ENCODE measurements around the gene JPH2. TPM values are rescaled to one million over a fixed set of nuclear protein-coding genes. Genes with fewer than 3 reads are reported as not detected.

JPH2 gene
- total RNA-seq, 2 donors from 2014 or later = 29.1 to 31.1 TPM

DNA sequence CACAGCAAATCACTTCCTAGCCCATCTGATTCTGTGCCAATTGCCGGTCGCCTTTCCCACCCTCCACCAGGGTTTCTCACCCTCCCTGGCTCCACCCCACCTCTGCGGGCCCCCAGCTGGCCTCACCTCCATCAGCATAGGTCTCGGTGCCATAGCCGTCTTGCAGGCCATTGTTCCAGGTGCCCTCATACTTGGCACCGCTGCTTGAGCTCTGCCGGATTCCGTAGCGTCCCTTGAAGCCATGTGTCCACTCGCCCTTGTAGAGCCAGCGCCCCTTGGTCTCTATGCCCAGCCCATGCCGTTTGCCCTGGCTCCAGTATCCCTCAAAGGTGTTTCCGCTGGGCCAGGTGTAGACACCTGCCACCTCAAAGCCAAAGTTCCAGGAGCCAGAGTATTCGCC lies 787 bp downstream of the JPH2 start:
- H3K9me3 ChIP-seq = no peaks in the 10 kb centered on the region
- intact Hi-C loops (cut with DNase I) = loop anchor here (2.0 to 5.0 kb wide), 3 partner anchors 49 to 169 kb away; no protein-coding TSS in a partner anchor
- H3K27me3 ChIP-seq (replicated peaks; ENCODE audit: insufficient read depth) = peaks cover 2% of the 10 kb centered on the region
- no peak for DNase-seq (ENCODE audit: low spot score)
- H3K4me1 ChIP-seq (replicated peaks) = peaks cover 8% of the 10 kb centered on the region
- H3K36me3 ChIP-seq = no peaks in the 10 kb centered on the region
- 76% methylated on average over 14 of the region's 14 CpGs for WGBS
- TF ChIP-seq, protein P1, sequence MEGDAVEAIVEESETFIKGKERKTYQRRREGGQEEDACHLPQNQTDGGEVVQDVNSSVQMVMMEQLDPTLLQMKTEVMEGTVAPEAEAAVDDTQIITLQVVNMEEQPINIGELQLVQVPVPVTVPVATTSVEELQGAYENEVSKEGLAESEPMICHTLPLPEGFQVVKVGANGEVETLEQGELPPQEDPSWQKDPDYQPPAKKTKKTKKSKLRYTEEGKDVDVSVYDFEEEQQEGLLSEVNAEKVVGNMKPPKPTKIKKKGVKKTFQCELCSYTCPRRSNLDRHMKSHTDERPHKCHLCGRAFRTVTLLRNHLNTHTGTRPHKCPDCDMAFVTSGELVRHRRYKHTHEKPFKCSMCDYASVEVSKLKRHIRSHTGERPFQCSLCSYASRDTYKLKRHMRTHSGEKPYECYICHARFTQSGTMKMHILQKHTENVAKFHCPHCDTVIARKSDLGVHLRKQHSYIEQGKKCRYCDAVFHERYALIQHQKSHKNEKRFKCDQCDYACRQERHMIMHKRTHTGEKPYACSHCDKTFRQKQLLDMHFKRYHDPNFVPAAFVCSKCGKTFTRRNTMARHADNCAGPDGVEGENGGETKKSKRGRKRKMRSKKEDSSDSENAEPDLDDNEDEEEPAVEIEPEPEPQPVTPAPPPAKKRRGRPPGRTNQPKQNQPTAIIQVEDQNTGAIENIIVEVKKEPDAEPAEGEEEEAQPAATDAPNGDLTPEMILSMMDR (IDR thresholded peaks at IDR 0.05) = no peak
- TF ChIP-seq POLR2AphosphoS5 (IDR thresholded peaks at IDR 0.05) (no peak), POLR2A (IDR thresholded peaks at IDR 0.05) (no peak)
- H3K27ac ChIP-seq = peak overlapping the region; percentile 62 to 66
- H3K4me3 ChIP-seq = peak overlapping the region; percentile 27 to 31

DNA sequence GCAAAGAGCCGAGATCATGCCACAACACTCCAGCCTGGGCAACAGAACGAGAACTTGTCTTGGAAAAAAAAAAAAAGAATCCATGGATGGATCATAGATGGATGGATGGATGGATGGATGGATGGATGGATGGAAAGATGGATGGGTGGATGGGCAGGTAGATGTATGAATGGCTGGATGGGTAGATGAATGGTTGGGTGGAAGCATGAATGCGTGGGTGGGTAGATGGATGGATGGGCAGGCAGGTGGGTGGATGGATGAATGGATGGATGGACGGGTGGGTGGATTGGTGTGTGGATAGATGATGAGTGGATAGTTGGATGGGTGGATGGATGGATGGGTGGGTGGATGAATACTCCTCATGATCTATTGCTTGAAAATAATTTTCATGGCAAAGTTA lies 1.4 kb downstream of the JPH2 start:
- H3K4me1 ChIP-seq (replicated peaks) = peaks cover 8% of the 10 kb centered on the region
- DNase-seq (ENCODE audit: low spot score) = no peak
- H3K4me3 ChIP-seq = peak overlapping the region in 1 of 2 donors; percentile 31
- no peaks in the 10 kb centered on the region for H3K9me3 ChIP-seq
- intact Hi-C loops (cut with DNase I) = loop anchor here (5.0 kb wide), 2 partner anchors 48 to 168 kb away; no protein-coding TSS in a partner anchor
- no peak for TF ChIP-seq POLR2A (IDR thresholded peaks at IDR 0.05)
- TF ChIP-seq, protein P1 (IDR thresholded peaks at IDR 0.05) = no peak
- TF ChIP-seq POLR2AphosphoS5 (IDR thresholded peaks at IDR 0.05) = no peak
- peaks cover 2% of the 10 kb centered on the region for H3K27me3 ChIP-seq (replicated peaks; ENCODE audit: insufficient read depth)
- H3K27ac ChIP-seq = no peak overlapping the region
- no peaks in the 10 kb centered on the region for H3K36me3 ChIP-seq
- WGBS = 75% methylated on average over 4 of the region's 4 CpGs

DNA sequence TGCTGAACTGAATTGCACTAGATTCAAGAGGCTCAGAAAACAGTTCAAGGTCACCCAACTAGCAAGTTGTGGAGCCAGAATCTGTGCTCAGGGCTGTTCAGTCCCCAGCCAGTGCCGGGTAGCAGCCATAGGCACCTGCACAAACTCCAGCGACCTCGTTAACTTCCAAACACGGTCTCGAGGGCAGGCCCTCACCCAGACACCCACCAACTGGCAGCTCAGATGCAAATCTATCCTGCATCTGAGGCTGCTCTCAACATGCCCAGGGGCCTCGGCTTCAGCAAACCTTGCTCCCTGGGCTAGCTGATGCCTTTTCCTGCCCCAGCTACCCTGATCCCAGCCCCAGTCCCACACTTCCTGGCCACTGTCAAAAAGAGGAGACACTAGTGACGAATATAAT lies 3.7 kb downstream of the JPH2 start:
- Histone ChIP-seq H3K27me3 (replicated peaks; ENCODE audit: insufficient read depth) (peaks cover 2% of the 10 kb centered on the region), H3K4me3 (no peak overlapping the region), H3K9me3 (no peaks in the 10 kb centered on the region), H3K36me3 (no peaks in the 10 kb centered on the region), H3K27ac (peak overlapping the region; percentile 30 to 39), H3K4me1 (replicated peaks) (peaks cover 8% of the 10 kb centered on the region)
- WGBS = 63% methylated on average over 7 of the region's 7 CpGs
- DNase-seq (ENCODE audit: low spot score) = no peak
- no peak for TF ChIP-seq POLR2AphosphoS5 (IDR thresholded peaks at IDR 0.05)
- TF ChIP-seq, protein P1 (IDR thresholded peaks at IDR 0.05) = no peak
- no peak for TF ChIP-seq POLR2A (IDR thresholded peaks at IDR 0.05)
- intact Hi-C loops (cut with DNase I) = no loop called here

DNA sequence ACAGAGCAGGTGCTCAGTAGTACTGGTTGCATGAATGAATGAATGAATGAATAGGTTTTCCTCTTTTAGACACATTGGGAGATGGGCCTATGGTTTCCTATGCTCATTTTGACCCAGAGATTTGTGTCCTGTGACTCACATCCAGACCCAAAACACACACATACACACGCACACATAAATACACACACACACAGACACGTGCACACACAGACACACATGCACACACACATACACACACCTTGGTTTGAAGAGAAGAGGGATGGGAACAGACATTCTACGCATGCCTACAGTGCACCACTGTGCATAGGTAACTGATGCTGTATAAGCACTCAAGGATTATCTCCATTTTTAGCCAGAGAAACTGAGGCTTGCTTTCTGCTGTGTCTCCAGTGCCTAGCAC lies 4.1 kb downstream of the JPH2 start:
- intact Hi-C loops (cut with DNase I) = no loop called here
- no peaks in the 10 kb centered on the region for H3K9me3 ChIP-seq
- peaks cover 2% of the 10 kb centered on the region for H3K27me3 ChIP-seq (replicated peaks; ENCODE audit: insufficient read depth)
- no peaks in the 10 kb centered on the region for H3K36me3 ChIP-seq
- no peak for DNase-seq (ENCODE audit: low spot score)
- peak overlapping the region in 1 of 2 donors; percentile 30 for H3K27ac ChIP-seq
- WGBS = 76% methylated on average over 3 of the region's 3 CpGs
- no peak overlapping the region for H3K4me3 ChIP-seq
- TF ChIP-seq, protein P1 (IDR thresholded peaks at IDR 0.05) = no peak
- TF ChIP-seq POLR2AphosphoS5 (IDR thresholded peaks at IDR 0.05) (no peak), POLR2A (IDR thresholded peaks at IDR 0.05) (no peak)
- H3K4me1 ChIP-seq (replicated peaks) = peaks cover 4% of the 10 kb centered on the region

DNA sequence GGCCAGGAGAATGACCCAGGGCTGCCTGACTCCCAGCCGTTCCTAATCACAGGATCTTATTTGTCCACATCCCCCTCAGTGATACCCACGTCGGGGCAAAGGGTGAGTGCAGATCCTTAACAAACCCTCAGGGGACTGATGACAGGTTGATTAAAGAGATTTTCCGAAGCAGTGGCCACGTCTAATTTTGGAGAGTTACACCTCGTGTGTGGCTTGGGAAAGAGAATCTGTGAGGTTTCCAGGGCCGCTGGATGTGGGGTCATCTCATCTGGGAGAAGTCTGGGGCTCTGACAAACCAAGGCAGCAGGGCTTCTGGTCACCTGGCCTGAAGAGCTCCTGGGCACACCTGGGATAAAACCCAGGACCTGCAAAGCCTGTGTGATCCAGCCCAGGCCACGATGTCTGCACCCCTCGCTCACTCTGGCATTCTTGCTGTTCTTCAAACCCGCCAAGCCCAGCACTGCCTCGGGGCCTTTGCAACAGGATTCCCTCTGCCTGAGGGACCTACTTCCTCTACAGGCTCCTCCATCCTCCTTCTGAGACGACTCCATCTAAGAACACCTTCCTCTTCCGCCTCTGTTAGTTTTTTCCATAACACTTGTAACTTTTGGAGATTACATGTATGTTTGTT lies 4.7 kb downstream of the JPH2 start:
- H3K4me3 ChIP-seq = no peak overlapping the region
- TF ChIP-seq POLR2A (IDR thresholded peaks at IDR 0.05) (no peak), POLR2AphosphoS5 (IDR thresholded peaks at IDR 0.05) (no peak)
- TF ChIP-seq, protein P1 (IDR thresholded peaks at IDR 0.05) = no peak
- peaks cover 2% of the 10 kb centered on the region for H3K27me3 ChIP-seq (replicated peaks; ENCODE audit: insufficient read depth)
- peaks cover 4% of the 10 kb centered on the region for H3K4me1 ChIP-seq (replicated peaks)
- H3K27ac ChIP-seq = peak overlapping the region; percentile 18 to 30
- WGBS = 38% methylated on average over 13 of the region's 13 CpGs
- H3K36me3 ChIP-seq = no peaks in the 10 kb centered on the region
- no peaks in the 10 kb centered on the region for H3K9me3 ChIP-seq
- no peak for DNase-seq (ENCODE audit: low spot score)
- intact Hi-C loops (cut with DNase I) = no loop called here
